Immature natural killer cell (primary cell): ENCODE results near the gene APBA2. TPM values are rescaled to one million over a fixed set of nuclear protein-coding genes. Genes with fewer than 3 reads are reported as not detected.
"Not testable (repeated sequence)": the region's sequence is repeated elsewhere in the genome, so short reads cannot be mapped to it uniquely, and the experiment has no call there.

Source experiments
- DNase-seq, 3 donors: peaks; one replicate each; pipeline ENCODE4 v3.0.0; 2022; ENCODE audit warnings: mixed read lengths in 1 of 3
- H3K27ac Mint-ChIP-seq, 6 donors: one replicate each; pipeline ENCODE4 v1.8.0; 2020; ENCODE audit warnings: mixed read lengths in 6 of 6, mild to moderate bottlenecking in 5 of 6, inconsistent platforms in 4 of 6, moderate library complexity in 3 of 6
- H3K27me3 Mint-ChIP-seq, 3 donors: one replicate each; pipeline ENCODE4 v1.8.0; 2020 to 2021; ENCODE audit warnings: low read depth in 3 of 3, mild to moderate bottlenecking in 3 of 3, mixed read lengths in 3 of 3, moderate library complexity in 3 of 3, inconsistent platforms in 1 of 3
- H3K36me3 Mint-ChIP-seq, 3 donors: one replicate each; pipeline ENCODE4 v1.8.0; 2020; ENCODE audit warnings: mixed read lengths in 3 of 3, inconsistent platforms in 2 of 3, mild to moderate bottlenecking in 2 of 3
- H3K4me1 Mint-ChIP-seq, 2 donors: one replicate each; pipeline ENCODE4 v1.8.0; 2020; ENCODE audit warnings: inconsistent platforms in 2 of 2, mild to moderate bottlenecking in 2 of 2, mixed read lengths in 2 of 2, moderate library complexity in 1 of 2
- H3K4me3 Mint-ChIP-seq, 5 donors: one replicate each; pipeline ENCODE4 v1.8.0; 2020; ENCODE audit warnings: mild to moderate bottlenecking in 5 of 5, mixed read lengths in 5 of 5, inconsistent platforms in 3 of 5, moderate library complexity in 3 of 5
- H3K9me3 Mint-ChIP-seq, 6 donors: one replicate each; pipeline ENCODE4 v1.8.0; 2020; ENCODE audit warnings: mild to moderate bottlenecking in 6 of 6, mixed read lengths in 6 of 6, inconsistent platforms in 4 of 6, moderate library complexity in 3 of 6
- polyA plus RNA-seq, 3 donors: library from polyadenylated mRNA; unstranded; fragments of 300-500 nt; fragmentation: Illumina TruSeq; gene quantifications; one replicate each; pipeline ENCODE4 v1.2.3, GENCODE V29; 2021

The APBA2 gene
- 10 to 100 TPM; 24.4 to 68.7 (median 25.4) TPM for polyA plus RNA-seq

- H3K4me1 Mint-ChIP-seq = peaks cover 38 to 41% of the 10 kb centered on the region in 2 donors
- no peaks in the 10 kb centered on the region for H3K36me3 Mint-ChIP-seq
- peak within 1 kb of the TSS; percentile 80 to 89 (median 88) for H3K4me3 Mint-ChIP-seq
- no peaks in the 10 kb centered on the region for H3K9me3 Mint-ChIP-seq
- peaks cover 0 to under 1% (median 0%) of the 10 kb centered on the region in 3 donors for H3K27me3 Mint-ChIP-seq
- DNase-seq = peak; percentile 54 to 63 (median 59)
- H3K27ac Mint-ChIP-seq = peak within 1 kb of the TSS in 3 of 6 donors; percentile 70 to 79 (median 74)
Observed at GRCh38 chr15:28885630-28886430, at the start of gene APBA2. APBA2 (plus strand) TSS chr15:28885974; CDS start chr15:29053885, 167,911 bp downstream.

- not testable (repeated sequence) for H3K4me3 Mint-ChIP-seq, H3K27me3 Mint-ChIP-seq, H3K9me3 Mint-ChIP-seq, DNase-seq, H3K36me3 Mint-ChIP-seq, H3K4me1 Mint-ChIP-seq, H3K27ac Mint-ChIP-seq
Observed at GRCh38 chr15:28840285-28840684, 45.5 kb upstream of the APBA2 start.

GRCh38 chr15:28842210-28842609 is 43.6 kb upstream of the APBA2 start:
- not testable (repeated sequence) for DNase-seq, H3K4me1 Mint-ChIP-seq, H3K36me3 Mint-ChIP-seq, H3K4me3 Mint-ChIP-seq, H3K9me3 Mint-ChIP-seq, H3K27me3 Mint-ChIP-seq, H3K27ac Mint-ChIP-seq

- not testable (repeated sequence) for H3K4me1 Mint-ChIP-seq, H3K36me3 Mint-ChIP-seq, DNase-seq, H3K27me3 Mint-ChIP-seq, H3K9me3 Mint-ChIP-seq, H3K27ac Mint-ChIP-seq, H3K4me3 Mint-ChIP-seq
Observed at GRCh38 chr15:28843520-28843919, 42.3 kb upstream of the APBA2 start.

GRCh38 chr15:28844147-28844546 is 41.6 kb upstream of the APBA2 start:
- not testable (repeated sequence) for H3K4me1 Mint-ChIP-seq, H3K27ac Mint-ChIP-seq, DNase-seq, H3K4me3 Mint-ChIP-seq, H3K36me3 Mint-ChIP-seq, H3K27me3 Mint-ChIP-seq, H3K9me3 Mint-ChIP-seq

- not testable (repeated sequence) for H3K4me1 Mint-ChIP-seq, H3K9me3 Mint-ChIP-seq, H3K27ac Mint-ChIP-seq
Observed at GRCh38 chr15:28847247-28847646, 38.5 kb upstream of the APBA2 start.

GRCh38 chr15:28847959-28848358 is 37.8 kb upstream of the APBA2 start:
- not testable (repeated sequence) for H3K27ac Mint-ChIP-seq, DNase-seq, H3K4me1 Mint-ChIP-seq, H3K27me3 Mint-ChIP-seq, H3K36me3 Mint-ChIP-seq, H3K9me3 Mint-ChIP-seq, H3K4me3 Mint-ChIP-seq

More at GRCh38 chr15:28847247-28847646, 38.5 kb upstream of the APBA2 start:
- DNase-seq, H3K27me3 Mint-ChIP-seq, H3K36me3 Mint-ChIP-seq, H3K4me3 Mint-ChIP-seq: not testable (repeated sequence)

- not testable (repeated sequence) for H3K36me3 Mint-ChIP-seq, H3K4me1 Mint-ChIP-seq, H3K27me3 Mint-ChIP-seq, DNase-seq, H3K4me3 Mint-ChIP-seq, H3K27ac Mint-ChIP-seq, H3K9me3 Mint-ChIP-seq
Observed at GRCh38 chr15:28848521-28848920, 37.3 kb upstream of the APBA2 start, which contains the start of gene GOLGA6L7. GOLGA6L7 (minus strand) TSS chr15:28848644; CDS start chr15:28848549, 95 bp downstream.

GRCh38 chr15:28849271-28849670 is 36.5 kb upstream of the APBA2 start:
- not testable (repeated sequence) for H3K4me3 Mint-ChIP-seq, H3K27me3 Mint-ChIP-seq, H3K4me1 Mint-ChIP-seq, H3K9me3 Mint-ChIP-seq, DNase-seq, H3K27ac Mint-ChIP-seq, H3K36me3 Mint-ChIP-seq

GRCh38 chr15:28849766-28850165 is 36.0 kb upstream of the APBA2 start:
- not testable (repeated sequence) for H3K9me3 Mint-ChIP-seq, H3K4me1 Mint-ChIP-seq, H3K27me3 Mint-ChIP-seq, DNase-seq, H3K4me3 Mint-ChIP-seq, H3K36me3 Mint-ChIP-seq, H3K27ac Mint-ChIP-seq

GRCh38 chr15:28853654-28854053 is 32.1 kb upstream of the APBA2 start:
- H3K27ac Mint-ChIP-seq, DNase-seq, H3K36me3 Mint-ChIP-seq, H3K4me3 Mint-ChIP-seq, H3K9me3 Mint-ChIP-seq, H3K27me3 Mint-ChIP-seq, H3K4me1 Mint-ChIP-seq: not testable (repeated sequence)

- H3K27me3 Mint-ChIP-seq, H3K9me3 Mint-ChIP-seq, DNase-seq, H3K4me1 Mint-ChIP-seq, H3K27ac Mint-ChIP-seq, H3K36me3 Mint-ChIP-seq, H3K4me3 Mint-ChIP-seq: not testable (repeated sequence)
Observed at GRCh38 chr15:28854578-28854977, 31.2 kb upstream of the APBA2 start.

- H3K4me3 Mint-ChIP-seq = no peak overlapping the region
- DNase-seq = no peak
- H3K9me3 Mint-ChIP-seq = no peaks in the 10 kb centered on the region
- no peak overlapping the region for H3K27ac Mint-ChIP-seq
- peaks cover 0 to 6% (median 0%) of the 10 kb centered on the region in 3 donors for H3K36me3 Mint-ChIP-seq
- no peaks in the 10 kb centered on the region for H3K4me1 Mint-ChIP-seq
- peaks cover 0 to 1% (median 0%) of the 10 kb centered on the region in 3 donors for H3K27me3 Mint-ChIP-seq
Observed at GRCh38 chr15:28861031-28861534, 24.7 kb upstream of the APBA2 start.

GRCh38 chr15:28861589-28862293 is 24.0 kb upstream of the APBA2 start:
- not testable (repeated sequence) for H3K9me3 Mint-ChIP-seq, H3K27ac Mint-ChIP-seq, H3K27me3 Mint-ChIP-seq, DNase-seq, H3K4me3 Mint-ChIP-seq, H3K36me3 Mint-ChIP-seq, H3K4me1 Mint-ChIP-seq
